HPDE6-E6E7 (cell line): Measurements from ENCODE around the gene RNMT.
"Not testable (repeated sequence)": the region's sequence is repeated elsewhere in the genome, so short reads cannot be mapped to it uniquely, and the experiment has no call there.

Experiments
- DNase-seq: peaks from one replicate; pipeline ENCODE4 v3.0.0; 2011; ENCODE audit warnings: missing footprints; ENCODE audit errors: extremely low spot score

RNMT gene

DNA sequence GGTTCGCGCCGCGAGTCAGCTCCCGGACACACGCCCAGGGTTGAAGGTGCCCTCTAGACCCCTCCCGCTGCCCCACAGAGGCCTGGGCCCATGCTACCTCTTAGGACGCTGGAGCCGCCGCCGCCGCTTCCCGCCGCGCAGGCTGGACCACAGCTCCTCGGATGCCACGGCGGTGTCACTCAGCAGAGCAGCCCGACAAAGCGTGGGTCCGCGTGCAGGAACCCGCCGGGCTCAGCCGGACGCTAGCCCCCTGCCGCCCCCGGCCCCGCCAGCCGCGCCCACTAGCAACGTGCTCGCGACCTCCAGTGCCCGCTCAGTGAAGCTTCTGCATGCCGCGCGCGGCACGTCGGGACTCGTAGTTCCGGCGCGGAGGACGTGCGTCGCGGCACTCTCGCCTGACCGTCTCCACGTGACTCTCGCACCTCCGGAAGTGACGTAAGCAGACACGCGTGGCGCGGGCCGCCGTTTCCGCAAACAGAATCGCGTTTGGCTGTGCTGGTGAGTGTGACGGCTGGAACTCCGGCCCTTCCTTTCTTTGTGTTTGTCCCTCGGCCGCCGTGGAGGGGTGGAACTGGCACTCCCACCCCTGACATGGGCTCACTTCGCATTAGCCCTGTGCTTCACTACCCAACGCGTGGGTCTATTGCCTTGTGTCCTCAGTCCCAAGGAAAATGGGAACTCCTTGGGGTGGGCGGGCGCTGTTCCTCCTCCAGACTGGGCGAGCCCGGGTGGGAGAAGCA, at the start of gene RNMT, which contains the start of gene FAM210A:
TSS of gene RNMT (plus strand) at position 442 of the 740 bp plus-strand sequence. CDS start 4,845 bp downstream, outside the sequence.
TSS of gene FAM210A (minus strand) at position 327 of the 740 bp plus-strand sequence. CDS start 44,481 bp downstream, outside the sequence.
- DNase-seq, result peak; percentile 80

DNA sequence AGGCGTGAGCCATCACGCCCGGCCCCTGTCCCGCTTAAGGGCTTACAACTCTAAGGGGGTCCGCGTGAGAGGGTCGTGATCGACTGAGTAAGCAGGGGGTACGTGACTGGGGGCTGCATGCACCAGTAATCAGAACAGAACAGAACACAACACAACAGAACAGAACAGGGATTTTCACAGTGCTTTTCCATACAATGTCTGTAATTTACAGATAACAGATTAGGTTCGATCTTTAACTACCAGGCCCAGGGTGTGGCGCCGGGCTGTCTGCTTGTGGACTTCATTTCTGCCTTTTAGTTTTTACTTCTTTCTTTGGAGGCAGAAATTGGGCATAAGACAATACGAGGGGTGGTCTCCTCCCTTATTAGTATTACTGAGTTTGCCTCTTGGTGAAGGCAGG, 49.1 kb upstream of the RNMT start:
- not testable (repeated sequence) for DNase-seq

DNA sequence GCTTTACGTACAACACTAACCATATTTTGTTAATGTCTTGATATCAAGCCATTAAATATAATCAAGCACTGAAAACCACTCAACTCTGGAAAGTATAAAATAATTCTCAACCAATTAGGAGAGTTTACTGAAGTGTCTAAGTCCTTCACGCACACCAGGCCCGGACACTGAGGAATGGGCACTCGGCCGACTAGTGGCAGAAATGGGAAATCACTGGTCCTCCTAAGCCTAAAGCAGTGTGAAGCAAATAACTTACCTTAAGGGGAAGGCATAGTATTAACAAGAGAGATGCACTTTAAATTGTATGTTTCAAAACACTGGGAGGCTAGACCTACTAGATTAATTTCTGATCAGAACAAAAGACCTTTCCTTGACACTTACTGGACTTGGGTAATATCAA, 45.9 kb upstream of the RNMT start:
- DNase-seq, result no peak

DNA sequence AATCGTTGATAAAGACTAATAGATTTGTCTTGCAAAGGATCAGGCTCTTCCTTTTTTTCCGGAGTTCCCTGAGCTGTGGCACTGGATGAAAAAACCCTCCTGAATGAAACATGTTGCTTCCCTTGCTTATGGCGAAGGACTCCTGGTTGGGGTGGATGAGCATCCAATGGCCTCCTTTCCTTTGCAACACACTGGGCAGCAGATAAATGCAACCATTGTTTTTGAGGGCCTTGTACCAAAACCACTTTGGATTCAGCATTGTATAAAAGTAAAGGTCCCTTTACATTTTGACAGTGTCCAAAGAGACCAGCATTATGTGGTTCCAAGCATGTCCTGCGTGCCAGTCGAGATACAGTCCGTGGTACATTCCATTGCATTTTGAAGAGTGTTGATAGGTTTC, 44.8 kb upstream of the RNMT start:
- no peak for DNase-seq

DNA sequence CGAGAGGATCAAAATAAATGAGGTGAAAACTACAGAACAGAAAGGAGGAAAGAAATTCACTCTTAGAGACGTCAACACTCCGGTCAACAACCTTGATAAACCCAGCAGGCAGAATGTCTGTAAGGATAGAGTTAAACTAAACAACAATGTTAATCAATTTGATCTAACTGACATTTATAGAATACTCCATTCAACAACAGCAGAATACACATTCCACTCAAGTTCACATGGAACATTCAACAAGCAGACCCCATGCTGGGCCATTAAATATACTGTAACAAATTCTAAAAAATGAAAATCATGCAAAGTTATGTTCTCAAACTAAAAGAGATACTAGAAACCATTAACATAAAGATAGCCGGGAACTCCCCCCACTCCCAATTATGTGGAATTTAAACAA, 41.9 kb upstream of the RNMT start:
- no peak for DNase-seq

DNA sequence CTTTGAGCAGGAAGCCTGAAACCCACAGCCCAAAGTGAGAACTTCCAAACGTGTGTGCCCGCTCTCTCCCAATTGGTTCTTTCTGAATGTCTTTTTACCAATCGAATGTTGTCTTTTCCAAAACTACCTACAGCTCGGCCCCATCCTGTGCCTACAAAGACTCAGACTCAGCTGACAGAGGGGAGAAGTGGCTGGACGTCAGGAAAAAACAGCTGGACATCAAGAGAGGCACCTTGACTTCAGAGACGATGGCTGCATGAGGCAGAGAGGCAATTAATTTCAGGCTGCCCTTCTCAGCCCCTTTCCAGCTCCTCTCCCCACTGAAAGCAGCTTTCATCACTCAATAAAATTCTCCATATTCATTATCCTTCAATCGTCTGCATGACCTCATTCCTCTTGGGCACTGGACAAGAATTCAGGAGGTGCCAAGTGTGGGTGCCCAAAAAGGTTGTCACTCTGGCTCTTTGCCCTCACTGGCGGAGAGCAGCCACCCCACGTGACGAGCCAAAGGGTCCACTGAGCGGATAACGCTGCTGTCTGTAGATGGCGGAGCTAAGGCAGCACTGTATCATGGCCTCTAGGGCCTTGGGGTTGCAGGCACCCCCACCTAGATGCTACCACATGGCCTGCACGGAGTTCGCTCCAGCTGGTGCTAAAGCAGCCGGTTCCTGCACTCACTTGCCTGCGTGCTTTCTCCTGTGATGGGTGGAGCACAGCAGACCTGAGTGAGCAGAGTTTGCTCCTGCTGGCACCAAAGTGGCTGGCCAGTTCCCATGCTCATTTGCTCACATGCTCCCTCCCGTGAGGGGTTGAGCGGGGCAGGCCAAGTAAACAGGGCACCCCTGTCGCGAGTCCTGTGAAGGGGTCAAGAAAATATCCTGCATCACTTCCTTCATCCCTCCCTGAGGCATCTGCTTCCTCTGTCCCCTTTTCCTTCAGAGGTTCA, 38.0 kb upstream of the RNMT start:
- DNase-seq, result no peak

DNA sequence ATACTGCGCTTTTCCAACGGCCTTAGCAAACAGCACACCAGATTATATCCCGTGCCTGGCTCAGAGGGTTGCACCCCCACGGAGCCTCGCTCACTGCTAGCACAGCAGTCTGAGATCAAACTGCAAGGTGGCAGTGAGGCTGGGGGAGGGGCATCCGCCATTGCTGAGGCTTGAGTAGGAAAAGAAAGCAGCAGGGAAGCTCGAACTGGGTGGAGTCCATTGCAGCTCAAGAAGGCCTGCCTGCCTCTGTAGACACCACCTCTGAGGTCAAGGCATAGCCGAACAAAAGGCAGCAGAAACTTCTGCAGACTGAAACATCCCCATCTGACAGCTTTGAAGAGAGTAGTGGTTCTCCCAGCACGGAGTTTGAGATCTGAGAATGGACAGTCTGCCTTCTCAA, 36.4 kb upstream of the RNMT start:
- not testable (repeated sequence) for DNase-seq

DNA sequence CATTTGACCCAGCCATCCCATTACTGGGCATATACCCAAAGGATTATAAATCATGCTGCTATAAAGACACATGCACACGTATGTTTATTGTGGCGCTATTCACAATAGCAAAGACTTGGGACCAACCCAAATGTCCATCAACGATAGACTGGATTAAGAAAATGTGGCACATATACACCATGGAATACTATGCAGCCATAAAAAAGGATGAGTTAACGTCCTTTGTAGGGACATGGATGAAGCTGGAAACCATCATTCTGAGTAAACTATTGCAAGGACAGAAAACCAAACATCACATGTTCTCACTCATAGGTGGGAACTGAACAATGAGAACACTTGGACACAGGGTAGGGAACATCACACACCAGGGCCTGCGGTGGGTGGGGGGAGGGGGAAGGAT, 31.1 kb upstream of the RNMT start:
- not testable (repeated sequence) for DNase-seq

DNA sequence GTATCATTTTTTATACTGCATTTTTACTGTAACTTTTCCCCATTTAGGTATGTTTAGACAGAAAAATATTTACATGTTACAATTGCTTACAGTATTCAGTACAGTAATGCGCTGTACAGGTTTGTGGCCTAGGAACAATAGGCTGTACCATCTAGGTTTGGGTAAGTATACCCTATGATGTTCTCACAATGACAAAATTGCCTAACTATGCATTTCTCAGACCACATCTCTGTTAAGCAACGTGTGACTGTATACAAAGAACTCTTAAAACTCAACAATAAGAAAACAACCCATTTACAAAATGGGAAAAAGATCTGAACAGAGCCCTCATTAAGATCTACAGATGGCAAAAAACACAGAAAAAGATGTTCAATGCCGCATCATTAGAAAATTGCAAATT, 29.5 kb upstream of the RNMT start:
- no peak for DNase-seq

DNA sequence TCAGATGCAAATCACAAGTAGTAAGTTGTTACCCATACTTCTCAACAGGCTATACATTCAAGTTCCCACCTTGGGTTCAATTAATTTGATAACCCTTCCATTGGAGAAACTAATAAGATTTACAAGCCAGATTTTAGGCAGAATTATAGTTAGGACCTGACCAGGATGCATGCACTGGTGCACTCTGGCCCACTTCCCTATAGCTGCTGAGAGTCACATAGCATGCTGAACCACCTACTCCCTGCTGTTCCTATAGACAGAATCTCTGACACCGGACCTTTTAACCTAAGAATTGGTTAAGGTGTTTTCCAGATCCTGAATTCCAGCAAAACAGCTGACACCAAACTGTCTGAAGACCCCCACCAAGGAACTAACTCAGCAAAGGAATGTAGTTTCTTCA, 26.3 kb upstream of the RNMT start:
- no peak for DNase-seq

DNA sequence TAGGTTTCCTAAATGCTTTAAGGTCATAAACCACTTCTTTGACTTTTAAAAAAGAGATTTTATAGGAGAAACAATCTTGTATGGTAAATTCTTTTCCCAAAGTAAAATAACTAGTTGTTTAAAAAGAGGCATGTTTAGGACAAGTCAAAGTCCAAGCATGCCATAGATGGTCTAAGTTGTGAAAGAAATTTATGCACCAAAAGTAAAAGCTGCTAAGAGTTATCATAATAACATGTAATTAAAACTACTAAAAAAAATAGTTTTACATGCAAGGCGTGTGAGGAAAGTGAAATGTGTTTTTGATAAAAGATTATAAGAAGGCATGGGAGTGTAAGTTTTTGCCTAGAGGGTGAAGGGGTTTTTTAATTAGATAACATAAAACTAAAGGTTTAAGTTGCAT, 22.6 kb upstream of the RNMT start:
- no peak for DNase-seq

DNA sequence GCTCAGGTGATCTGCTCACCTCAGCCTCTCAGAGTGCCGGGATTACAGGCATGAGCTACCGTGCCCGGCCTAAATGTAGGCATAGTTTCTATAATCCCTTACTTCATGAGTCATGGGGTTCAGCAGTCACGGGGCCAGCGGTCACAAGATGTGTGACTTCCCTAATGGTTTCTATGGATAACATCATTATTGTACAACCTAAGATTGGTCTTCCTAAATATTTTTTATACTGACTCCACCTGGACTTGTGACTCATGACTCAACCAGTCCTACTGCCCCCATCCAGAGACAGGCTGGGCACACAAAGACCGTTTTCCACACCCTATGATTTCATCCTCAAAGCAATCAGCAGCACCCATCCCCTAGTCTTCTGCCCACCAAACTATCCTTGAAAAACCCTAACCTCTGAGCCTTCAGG, 16.1 kb upstream of the RNMT start:
- DNase-seq, result peak; percentile 43

DNA sequence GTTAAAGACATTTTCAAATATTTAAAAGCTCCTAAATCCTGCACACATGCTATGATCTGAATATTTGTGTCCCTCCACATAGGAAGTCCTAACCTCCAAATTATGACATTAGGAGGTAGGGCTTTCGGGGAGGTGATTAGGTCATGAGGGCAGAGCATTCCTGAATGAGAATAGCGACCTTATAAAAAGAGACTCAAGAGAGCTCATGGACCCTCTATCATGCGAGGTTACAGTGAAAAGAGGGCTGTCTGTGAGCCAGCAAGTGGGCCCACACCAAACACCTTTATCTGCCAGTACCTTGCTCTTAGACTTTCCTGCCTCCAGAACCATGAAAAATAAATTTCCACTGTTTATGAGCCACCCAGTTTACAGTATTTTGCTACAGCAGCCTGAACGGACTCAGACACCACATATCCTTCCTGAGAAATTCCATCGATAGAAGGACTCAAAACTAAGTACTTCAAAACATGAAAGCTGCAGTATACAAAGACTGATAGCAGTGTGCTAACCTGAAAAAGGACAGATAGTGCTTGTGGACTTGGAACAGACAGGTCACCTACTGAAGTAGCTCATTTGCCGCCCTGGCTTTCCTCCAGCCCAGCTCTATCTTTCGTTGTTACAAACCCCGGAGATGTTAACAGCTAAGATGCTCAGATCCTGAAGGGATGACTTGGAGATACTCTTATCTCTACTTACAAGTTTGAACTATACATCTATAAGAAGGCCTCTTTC, 13.9 kb upstream of the RNMT start:
- no peak for DNase-seq

DNA sequence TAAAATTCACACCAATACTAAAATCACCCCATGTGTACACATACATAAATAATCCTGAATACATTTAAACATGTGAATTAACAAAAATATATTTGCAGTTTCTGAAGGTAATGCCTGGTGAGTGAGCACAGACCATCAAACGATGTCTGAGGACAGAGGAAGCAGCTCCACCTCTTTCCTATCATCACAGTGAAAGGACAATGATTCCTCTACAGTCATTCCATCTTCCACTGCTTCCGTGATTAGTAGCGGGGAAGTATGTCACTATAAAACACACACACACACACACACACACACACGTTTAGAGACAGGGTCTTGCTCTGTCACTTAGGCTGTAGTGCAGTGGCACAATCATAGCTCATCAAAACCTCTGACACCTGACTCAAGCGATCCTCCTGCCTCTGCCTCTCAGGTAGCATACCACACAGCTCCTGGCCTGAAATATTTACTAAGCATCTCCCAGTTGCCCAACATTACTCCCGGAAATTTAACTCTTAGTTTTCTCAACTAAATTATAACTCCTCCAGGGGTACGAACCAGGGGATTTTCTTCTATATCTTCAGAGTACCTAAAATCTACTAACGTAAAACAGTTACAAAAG, 12.9 kb upstream of the RNMT start:
- DNase-seq, result no peak

DNA sequence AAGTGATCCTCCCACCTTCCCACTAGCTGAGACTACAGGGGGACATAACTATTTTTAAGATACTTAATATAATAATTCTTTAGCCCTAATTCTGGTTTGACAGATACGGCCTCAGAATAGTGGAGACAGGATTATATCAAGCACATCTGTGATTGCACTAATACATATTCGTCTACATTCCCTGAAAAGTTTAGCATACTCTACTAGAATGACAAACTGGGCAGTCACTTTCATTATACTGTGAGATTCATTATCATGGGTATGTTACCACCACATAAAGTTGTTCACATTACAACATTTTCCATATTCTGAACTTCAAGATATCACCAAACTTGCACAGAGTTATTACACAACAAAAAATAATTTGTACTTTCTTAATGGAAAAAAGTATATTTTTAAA, 11.1 kb upstream of the RNMT start:
- no peak for DNase-seq

DNA sequence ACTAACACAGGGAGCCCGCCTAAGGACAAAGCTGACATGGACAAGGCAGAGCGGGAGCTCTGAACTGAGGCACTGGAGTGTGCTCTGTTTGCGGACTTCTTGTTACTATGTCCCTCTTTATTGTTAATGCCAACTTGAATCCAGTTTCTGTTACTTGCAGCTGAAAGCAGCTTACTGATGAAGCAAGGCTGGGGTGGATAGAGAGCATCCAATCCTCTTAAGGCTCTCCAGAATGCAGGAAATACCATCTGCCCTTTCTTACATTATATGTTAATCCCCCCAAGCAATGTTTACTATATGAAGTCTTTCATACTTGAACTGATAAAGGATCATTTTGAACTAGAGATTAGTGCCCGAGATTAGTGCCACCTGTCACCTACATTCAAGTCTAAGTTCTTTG, 9.6 kb upstream of the RNMT start:
- DNase-seq, result no peak

DNA sequence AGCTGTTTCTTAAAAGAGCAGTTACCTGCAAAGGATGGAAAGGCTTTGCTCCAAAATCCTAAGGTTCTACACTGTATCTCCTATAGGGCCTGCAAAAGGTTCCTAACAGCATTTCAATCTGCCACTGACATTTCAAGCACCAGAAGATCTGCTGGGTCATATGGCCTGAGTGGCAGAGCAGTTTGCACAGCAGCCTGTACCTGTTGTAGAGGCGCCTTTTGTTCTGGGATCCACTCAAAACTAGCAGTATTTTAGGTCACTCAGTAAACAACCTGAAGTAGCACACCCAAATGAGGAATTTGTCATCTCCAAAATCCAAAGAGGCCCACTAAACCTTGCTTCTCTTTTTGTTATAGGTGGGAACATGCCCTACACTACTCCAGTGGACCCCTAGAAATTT, 6.3 kb upstream of the RNMT start:
- no peak for DNase-seq

DNA sequence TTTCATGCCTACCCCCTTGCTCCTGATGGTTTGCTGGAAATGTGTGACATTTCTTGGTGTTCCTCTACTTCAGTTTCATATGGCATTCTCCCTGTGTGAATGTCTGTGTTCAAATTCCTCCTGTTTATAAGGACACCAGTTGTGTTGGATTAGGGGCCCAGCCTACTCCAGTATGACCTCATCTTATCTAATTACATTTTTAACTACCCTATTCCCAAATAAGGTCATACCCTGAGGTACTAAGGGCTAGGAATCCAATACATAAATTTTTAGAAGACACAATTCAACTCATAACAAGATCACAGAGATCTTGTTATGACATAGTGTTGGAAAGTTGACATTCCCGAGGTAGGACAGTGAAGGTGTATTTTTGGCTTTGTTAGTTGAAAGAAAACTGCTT, 5.6 kb upstream of the RNMT start:
- DNase-seq, result no peak

DNA sequence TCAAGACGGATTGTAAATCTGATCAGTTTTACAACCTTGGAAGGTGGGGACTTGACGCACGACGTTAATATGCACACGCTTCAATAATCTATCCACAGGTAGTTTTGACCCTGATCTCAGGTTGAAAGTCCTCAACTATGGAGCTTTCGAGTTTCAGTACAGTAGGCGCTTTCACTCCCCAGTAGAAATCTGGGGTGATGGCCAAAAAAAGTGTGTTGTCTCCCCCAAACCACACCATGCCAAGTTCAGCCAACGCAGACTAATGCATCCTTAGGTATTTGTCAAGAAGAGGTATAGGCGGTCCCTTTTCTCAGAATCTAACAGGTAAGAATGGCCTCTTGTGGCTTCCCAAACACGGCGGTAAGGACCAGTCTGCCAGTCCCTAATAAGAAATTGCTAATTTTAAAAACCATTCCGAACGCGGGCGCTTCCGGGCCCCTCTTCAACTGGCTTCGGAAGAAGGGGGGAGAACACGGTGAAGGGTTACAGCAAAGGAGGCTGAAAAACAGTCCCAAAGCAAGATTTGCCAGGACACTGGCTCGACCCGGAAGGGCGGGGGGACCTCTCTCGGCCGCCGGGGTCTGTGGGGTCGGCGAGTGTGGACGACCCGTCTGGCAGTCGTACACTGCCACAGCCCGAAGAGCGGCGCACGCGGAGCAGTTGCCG, 774 bp upstream of the RNMT start:
- no peak for DNase-seq

DNA sequence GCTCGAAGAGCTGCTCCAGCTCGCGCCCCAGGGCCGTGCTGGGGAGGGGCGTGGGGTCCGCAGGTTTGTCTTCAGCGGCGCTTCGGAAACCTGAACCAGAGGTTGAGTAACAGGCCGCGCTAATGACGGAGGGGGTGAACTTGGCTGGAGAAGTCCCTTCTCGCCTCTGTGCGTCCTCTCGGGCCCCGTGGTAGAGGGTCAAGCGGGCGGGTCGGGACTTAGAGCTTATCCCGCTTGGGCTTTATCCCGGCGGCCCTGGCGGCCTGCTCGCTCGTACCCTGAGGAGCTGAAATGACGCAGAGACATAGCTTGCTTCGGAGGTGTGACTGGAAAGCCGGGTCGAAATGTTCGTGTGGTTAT, 479 bp downstream of the RNMT start:
- peak; percentile 16 for DNase-seq

DNA sequence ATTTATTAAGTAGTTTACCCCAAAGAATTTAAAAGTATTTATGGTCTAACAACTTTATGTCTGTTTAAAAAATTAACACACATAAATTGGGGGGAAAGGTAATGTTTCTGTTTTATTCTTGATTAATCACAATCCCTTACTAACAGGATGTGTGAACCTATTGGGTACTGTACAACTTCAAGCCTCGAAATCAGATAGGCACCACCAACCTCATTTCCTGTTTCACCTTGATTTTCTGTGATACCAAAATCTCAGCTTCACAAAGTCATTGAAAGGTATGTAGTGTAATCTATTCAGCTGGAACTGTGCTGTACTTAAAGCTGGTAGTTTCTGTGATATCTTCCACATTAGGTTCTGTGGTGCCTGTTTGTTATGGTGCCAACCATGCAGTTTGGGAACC, 4.0 kb downstream of the RNMT start:
- no peak for DNase-seq
